Ovary (tissue), 3 donors: ENCODE data around the gene GFRA1.

ENCODE experiments used
- EP300 ChIP-seq: sonication (generic); formaldehyde crosslinking; IDR thresholded peaks from one replicate; pipeline ENCODE4 v1.6.1; 2017; ENCODE audit warnings: antibody characterized with exemption
- TF ChIP-seq, protein P1 (sequence below), 3 donors: fragments of 450-650 bp in 2 of 3; fragments of 200-600 bp in 1 of 3; IDR thresholded peaks; one replicate each; pipeline versions ENCODE4 v1.5.1 to v1.8.0; 2016 to 2022; ENCODE audit warnings: antibody characterized with exemption in 3 of 3, mild to moderate bottlenecking in 1 of 3
- donor health status: DM: no; HTN: no; CAD: no.

DNA sequence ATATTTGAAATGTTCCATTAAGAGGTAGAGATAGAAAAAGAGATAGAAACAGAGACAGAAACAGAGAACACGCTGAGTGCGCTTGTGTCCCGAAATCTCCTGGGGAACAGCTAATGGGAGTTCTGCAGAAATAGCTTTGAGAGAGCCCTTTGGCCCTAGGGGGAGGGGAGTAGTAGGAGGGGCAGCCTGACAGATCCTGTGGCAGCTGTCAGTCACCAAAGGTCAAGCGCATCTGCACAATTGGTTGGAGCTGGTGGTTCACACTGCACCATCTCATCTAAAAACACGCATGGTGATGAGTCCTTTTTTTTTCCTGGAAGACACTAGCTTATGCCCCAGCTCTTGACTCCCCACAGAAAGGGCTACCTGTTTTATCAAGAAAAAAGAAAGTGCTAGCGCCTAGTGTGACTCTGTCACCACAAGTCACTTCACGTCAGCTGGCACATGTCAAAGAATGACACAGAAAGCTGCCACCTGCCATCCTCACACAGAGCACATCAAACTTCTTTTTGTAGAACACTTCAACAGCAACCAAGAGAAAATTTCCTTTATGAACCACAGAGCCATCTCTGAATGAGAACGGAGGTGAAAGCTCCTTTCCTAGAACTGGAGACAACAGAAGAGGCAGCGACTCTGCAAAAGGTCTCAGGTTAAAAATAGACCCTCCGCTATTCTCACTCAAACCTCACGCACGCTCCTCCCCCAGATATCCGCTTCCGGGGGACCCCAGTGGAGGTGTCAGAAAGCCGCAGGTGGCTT is 125.7 kb downstream of the GFRA1 start:
- TF ChIP-seq EP300, result no peak
- TF ChIP-seq, protein P1, sequence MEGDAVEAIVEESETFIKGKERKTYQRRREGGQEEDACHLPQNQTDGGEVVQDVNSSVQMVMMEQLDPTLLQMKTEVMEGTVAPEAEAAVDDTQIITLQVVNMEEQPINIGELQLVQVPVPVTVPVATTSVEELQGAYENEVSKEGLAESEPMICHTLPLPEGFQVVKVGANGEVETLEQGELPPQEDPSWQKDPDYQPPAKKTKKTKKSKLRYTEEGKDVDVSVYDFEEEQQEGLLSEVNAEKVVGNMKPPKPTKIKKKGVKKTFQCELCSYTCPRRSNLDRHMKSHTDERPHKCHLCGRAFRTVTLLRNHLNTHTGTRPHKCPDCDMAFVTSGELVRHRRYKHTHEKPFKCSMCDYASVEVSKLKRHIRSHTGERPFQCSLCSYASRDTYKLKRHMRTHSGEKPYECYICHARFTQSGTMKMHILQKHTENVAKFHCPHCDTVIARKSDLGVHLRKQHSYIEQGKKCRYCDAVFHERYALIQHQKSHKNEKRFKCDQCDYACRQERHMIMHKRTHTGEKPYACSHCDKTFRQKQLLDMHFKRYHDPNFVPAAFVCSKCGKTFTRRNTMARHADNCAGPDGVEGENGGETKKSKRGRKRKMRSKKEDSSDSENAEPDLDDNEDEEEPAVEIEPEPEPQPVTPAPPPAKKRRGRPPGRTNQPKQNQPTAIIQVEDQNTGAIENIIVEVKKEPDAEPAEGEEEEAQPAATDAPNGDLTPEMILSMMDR (IDR thresholded peaks at IDR 0.05), result no peak
